NOMO-1 treated with dmso at 0.1 percent for 144 hours (cell line): ENCODE results near the gene SLC27A2.
"Not testable (repeated sequence)": the region's sequence is repeated elsewhere in the genome, so short reads cannot be mapped to it uniquely, and the experiment has no call there.

ENCODE experiments used
- DNase-seq: peaks from one replicate; lab custom pipeline; 2025; ENCODE audit not compliant: unreplicated experiment; lab: John Stamatoyannopoulos, UW

The SLC27A2 gene

GRCh38 chr15:50181969-50182218, at the start of gene SLC27A2:
Gene SLC27A2 (plus strand): TSS chr15:50182196. CDS start chr15:50182428, 232 bp downstream.
- DNase-seq = no peak

DNA sequence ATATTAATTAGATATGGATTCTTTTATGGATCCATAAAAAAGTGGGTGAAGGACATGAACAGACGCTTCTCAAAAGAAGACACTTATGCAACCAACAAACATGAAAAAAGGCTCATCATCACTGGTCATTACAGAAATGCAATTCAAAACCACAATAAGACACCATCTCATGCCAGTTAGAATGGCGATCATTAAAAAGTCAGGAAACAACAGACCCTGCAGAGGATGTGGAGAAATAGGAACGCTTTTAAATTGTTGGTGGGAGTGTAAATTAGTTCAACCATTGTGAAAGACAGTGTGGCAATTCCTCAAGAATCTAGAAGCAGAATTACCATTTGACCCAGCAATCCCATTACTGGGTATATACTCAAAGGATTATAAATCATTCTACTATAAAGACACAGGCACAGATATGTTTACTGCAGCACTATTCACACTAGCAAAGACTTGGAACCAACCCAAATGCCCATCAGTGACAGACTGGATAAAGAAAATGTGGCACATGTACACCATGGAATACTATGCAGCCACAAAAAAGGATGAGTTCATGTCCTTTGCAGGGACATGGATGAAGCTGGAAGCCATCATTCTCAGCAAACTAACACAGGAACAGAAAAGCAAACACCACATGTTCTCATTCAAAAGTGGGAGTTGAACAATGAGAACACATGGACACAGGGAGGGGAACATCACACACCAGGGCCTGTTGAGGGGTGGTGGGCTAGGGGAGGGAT, 49.6 kb upstream of the SLC27A2 start:
- DNase-seq = not testable (repeated sequence)

- peak; percentile 51 for DNase-seq
These were observed 47.4 kb upstream of the SLC27A2 start for GRCh38 chr15:50134524-50135024.

DNA sequence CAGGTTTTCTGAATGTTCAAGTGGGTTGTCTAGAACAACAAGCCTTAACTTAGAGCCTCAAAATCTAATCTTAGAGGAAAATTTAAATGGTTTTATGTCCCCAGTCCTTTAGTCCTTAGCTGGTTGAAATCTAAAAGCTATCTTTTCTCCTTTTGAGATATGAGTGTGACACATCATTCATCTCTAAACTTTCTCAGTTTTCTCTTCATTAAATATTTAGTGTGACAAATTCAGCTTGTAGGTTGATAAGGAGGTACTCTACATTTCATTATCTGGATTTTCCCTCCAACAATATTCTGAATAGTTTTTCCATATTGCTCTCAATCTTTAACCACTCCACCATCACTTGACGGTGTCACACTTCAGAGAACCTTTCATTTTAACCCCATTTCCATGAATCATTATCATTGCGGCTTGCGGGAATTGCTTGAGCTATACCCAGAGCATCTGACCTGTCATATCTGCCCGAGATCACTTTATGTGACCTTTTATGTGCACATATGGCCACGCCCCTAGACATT, 46.9 kb upstream of the SLC27A2 start:
- DNase-seq = no peak

- DNase-seq = no peak
These were observed 44.6 kb upstream of the SLC27A2 start for GRCh38 chr15:50137330-50137761.

DNA sequence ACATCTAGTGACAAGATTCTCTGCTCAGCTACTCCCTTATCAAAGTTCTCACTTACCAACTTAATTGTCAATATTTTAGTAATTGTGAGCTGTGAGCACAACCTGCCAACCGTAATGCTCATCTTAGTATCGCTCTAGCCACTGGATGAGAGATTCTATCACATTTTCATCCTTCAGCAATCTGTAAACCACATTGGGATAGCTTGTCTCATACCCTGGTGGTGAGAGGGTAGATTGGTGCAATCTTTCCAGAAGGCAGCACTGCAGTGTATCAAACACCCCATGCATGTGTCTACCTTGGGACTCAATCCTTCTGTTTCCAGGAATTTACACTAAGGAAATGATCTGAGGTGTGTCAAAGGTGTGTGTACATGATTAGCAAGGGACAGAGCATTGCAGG, 44.1 kb upstream of the SLC27A2 start:
- no peak for DNase-seq

GRCh38 chr15:50138391-50138790, 43.6 kb upstream of the SLC27A2 start:
- DNase-seq = no peak

DNA sequence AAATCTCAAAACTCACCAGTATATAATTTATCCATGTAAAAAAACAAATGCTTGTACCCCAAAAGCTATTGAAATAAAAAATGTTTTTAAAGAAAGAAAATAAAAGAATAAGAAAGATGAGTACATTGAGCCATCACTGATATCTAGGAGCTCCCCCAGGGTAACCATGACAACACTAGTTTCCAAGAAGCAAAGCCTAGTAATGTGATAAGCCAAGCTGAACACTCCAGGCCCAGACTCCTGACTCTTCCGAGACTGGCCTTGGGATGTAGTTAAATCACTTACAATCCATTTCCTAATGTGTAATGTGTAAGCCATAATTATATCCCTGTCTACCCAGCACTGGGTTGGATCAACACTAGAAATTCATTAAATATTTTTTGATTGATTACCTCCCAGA, 41.9 kb upstream of the SLC27A2 start:
- no peak for DNase-seq

DNA sequence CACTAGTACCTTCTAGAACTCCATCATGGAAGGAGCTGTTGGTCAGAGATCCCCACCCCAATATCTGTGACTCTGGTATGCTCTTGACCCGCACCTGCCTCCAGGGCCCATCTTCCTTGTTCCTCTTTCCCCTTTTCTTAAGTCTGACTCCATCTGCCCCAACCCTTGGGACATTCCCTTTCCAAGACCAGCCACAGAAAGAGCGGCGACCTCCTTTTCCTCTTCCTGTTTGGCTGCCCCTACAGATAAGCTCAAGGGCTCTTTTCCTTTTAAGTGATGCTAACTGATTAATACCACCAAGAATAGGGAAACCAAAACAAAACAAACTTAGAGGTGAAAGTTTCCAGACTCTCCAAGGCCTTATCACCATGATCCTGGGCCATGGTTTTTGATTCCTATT, 41.0 kb upstream of the SLC27A2 start:
- no peak for DNase-seq

- no peak for DNase-seq
These were observed 40.1 kb upstream of the SLC27A2 start for GRCh38 chr15:50141856-50142255.

GRCh38 chr15:50143255-50143860, 38.6 kb upstream of the SLC27A2 start:
- DNase-seq = no peak

DNA sequence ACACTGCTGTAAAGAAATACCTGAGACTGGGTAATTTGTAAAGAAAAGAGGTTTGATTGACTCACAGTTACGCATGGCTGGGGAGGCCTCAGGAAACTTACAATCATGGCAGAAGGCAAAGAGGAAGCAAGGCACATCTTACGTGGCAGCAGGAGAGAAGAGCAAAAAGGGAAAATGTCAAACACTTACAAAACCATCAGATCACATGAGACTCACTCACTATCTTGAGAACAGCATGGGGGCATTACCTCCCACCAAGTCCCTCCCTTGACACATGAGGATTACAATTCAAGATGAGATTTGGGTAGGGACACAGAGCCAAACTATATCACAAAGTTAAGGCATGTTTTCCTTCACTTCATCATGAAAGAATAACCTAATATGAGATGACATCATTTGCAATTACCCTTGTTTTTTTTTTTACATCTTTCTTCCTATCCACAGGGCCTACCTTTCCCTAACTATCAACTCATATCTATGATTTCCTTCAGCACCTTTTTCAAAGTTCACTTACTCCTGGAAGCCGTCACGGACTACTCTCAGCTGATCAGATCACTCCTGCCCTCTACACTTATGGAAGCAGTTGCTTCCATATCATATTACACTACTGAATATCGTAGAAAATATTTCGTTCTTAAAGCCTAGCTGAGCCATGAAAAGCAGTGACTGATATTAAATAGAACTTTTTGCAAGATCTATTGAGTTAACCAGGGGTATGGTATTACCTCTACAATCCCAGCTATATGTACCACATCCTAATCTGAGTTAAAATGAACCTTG, 37.5 kb upstream of the SLC27A2 start:
- DNase-seq = no peak

GRCh38 chr15:50145451-50145872, 36.5 kb upstream of the SLC27A2 start:
- no peak for DNase-seq

DNA sequence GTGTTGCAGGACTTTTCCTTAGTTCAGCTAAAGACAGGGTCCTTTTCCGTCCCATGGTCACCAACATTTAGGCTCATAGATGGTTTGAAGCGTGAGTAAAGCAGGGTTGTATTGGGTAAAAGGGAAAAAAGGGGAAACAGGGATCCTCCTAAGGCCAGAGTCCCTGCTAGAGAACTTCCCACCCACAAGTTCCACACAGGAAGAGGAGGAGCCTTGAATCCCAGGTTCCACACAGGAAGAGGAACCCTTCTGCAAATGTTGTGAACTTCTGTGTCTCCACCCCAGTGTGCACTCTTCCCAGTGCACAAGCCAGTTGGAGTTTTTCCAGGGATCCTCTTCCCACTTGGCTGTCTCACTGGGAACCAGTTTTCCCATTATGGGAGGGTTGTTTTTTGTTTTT, 35.4 kb upstream of the SLC27A2 start:
- DNase-seq = no peak

- DNase-seq = no peak
These were observed 33.5 kb upstream of the SLC27A2 start for GRCh38 chr15:50148362-50148963.

GRCh38 chr15:50149090-50149489, 32.9 kb upstream of the SLC27A2 start:
- DNase-seq = no peak

GRCh38 chr15:50150349-50150748, 31.6 kb upstream of the SLC27A2 start:
- no peak for DNase-seq

- DNase-seq = no peak
These were observed 31.1 kb upstream of the SLC27A2 start for GRCh38 chr15:50150851-50151250.

DNA sequence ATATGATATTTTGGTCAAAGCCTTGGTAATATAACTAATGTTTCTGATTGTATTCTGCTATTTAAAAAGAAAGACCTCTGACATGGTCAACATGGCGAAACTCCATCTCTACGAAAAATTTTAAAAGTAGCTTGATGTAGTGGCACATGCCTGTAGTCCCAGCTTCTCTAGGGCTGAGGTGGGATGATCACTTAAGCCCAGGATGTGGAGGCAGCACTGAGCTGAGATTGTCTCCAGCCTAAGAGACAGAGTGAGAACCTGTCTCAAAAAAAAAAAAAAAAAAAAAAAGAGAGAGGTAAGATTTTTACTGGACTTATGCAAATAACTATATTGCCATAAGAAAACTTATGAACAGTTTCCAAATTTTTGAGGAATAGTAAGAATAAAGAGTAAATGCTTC, 30.5 kb upstream of the SLC27A2 start:
- DNase-seq = no peak

- not testable (repeated sequence) for DNase-seq
These were observed 23.8 kb upstream of the SLC27A2 start for GRCh38 chr15:50158236-50158635.

DNA sequence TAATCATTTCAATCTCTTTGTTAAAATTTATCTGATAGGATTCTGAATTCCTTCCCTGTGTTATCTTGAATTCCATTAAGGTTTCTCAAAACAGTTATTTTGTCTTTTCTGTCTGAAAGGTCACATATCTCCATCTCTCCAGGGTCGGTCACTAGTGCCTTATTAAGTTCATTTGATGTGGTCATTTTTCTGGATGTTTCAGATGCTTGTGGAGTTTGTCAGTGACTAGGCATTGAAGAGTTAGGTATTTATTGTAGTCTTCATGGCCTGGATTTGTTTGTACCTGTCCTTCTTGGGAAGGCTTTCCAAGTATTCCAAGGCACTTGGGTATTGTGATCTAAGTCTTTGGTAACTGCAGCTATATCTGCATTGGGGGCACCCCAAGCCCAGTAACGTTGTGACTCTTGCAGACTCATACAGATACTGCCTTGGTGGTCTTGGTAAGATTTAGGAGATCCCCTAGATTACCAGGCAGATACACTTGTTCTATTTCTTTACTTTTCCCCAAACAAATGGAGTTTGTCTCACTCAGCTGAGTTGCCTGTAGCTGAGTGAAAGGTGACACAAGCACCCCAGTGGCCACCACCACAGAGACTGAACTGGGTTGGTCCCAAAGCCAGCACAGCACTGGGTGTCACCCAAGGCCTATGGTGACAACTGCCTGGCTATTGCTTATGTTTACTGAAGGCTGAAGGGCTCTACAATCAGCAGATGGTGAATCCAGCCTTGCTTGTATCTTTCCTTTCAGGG, 18.9 kb upstream of the SLC27A2 start:
- DNase-seq = no peak
